ENCODE data around the gene OR10A3.

Gene OR10A3

DNA sequence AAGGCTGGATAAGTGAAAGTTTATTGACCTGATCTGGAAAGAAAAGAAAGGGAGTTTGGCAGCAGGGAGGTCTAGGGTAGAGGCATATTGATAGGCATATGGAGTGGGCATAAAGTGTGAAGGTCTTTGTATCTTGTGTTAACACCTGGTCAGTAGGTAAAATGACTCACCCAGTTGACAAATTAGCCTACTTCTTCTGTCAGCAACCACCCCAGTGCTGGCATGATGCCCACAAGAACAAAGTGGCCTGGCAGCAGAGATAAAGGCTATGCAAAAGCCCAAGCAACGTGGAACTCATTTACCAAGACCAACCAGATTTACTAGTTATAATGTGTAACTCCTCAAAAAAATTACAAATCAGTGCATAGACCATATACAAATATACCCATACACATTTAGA lies 4.9 kb downstream of the OR10A3 start:
- no peak for DNase-seq (ENCODE audit: low read depth in 2 of 2)

DNA sequence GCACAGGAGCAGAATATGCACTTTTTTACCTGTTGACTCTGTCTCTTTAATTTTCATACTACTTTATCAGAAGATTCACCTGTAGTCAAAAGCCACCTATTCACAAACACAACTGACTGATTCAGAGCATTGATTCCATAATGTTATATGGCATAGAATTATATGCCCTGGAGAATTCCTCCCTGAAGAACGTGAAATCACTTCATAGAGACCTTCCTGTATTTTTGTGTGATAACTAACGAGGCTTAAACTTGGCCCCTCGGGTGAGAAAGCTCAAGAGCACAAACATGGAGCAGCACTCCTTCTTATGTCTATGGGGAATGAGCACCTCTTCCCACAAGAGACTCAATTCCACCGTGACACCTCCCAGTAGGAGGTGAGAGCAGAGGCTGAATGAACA lies 10.3 kb downstream of the OR10A3 start, which contains the start of gene OR10A6:
OR10A6 (minus strand) TSS at position 101 of the 400 bp plus-strand sequence. CDS start 2,606 bp downstream, outside the sequence.
- no peak for DNase-seq (ENCODE audit: low read depth in 2 of 2)

DNA sequence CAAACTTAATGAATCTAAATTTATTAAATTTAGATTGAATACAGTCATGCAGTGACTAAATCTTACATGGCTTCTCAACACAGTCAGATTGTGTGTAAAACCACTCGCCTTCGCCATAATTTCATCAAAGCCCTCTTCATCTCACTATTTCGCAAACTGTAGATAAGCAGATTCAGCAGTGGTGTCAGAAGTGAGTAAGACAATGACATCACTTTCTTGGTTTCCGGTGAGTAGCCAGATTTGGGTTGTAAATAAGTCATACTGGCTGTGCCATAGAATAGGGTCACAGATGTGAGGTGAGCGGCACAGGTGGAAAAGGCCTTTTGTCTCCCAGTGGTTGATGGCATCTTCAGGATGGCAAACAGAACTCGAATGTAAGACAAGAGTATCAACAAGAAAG lies 13.9 kb downstream of the OR10A3 start:
- DNase-seq (ENCODE audit: low read depth in 2 of 2) = no peak

DNA sequence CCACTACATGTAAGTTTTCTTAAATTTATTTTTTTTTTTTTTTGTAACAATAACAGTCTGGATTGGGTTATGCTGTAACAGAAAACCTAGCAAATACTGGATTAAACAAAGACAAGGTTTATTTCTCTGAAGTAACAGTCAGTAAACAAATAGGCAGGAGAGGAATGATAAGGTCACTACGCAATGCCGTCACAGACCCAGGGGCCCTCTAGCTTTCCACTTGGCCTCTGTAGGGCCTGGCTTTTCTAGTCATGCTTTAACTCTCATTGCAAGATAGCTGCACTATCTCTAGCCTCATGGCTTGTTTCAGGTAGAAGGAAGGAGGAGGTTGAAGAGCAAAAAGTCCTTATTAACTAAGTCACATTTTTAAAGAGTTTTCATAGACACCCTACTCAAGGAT lies 17.0 kb downstream of the OR10A3 start:
- no peak for DNase-seq (ENCODE audit: low read depth in 2 of 2)

DNA sequence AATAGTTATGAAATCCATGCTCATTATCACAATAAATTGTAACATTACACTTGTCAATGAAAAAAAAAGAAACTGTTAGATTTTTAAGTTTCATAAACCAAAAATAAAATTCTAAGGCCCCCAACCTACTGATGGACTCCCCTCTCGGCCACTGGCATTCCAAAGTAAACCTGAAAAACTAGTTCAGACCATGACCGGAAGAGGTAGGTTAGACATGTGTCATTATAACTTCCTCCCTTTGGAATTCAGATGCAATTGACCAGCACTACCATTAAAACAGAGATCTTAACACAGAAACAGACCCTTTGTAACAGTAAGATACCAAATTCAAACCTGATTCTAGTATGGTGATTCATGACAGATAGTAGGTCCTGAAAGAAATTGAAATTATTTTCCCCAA lies 23.4 kb downstream of the OR10A3 start:
- DNase-seq (ENCODE audit: low read depth in 2 of 2) = no peak

DNA sequence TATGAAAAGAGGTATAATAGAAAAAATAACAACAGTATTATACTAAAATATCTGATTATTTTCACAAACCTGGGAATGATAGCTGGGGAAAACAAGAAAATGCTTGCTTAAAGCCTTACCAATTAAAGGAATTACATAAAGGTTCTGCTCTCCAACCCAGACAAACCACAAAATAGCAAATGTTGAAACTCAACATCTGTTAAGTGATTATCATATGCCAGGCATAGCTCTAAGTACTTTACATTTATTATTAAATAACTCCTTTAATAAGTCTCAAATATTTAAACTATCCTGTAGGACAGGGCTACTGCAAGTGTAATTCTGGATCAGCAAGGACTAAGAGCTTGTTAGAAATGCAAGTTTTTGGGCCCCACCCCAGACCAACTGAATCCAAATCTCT lies 30.5 kb downstream of the OR10A3 start:
- no peak for DNase-seq (ENCODE audit: low read depth in 2 of 2)

DNA sequence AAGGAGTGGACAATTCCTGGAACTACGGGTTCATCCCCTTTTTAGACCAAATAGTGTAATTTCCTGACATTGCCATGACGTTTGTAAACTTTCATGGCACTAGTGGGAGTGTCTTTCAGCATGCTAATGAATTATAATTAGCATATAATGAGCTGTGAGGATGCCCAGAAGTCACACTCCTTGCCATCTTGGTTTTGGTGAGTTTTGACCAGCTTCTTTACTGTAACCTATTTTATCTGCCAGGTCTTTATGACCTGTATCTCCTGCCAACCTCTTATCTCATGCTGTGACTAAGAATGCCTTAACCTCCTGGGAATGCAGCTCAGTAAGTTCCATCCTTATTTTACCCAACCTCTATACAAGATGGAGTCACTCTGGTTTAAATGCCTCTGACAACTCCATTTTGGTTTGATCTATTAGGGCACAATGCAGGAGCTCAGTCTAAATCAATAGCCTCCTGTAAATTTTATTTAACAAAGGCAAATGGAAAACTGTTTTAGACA lies 31.2 kb downstream of the OR10A3 start:
- DNase-seq (ENCODE audit: low read depth in 2 of 2) = no peak

DNA sequence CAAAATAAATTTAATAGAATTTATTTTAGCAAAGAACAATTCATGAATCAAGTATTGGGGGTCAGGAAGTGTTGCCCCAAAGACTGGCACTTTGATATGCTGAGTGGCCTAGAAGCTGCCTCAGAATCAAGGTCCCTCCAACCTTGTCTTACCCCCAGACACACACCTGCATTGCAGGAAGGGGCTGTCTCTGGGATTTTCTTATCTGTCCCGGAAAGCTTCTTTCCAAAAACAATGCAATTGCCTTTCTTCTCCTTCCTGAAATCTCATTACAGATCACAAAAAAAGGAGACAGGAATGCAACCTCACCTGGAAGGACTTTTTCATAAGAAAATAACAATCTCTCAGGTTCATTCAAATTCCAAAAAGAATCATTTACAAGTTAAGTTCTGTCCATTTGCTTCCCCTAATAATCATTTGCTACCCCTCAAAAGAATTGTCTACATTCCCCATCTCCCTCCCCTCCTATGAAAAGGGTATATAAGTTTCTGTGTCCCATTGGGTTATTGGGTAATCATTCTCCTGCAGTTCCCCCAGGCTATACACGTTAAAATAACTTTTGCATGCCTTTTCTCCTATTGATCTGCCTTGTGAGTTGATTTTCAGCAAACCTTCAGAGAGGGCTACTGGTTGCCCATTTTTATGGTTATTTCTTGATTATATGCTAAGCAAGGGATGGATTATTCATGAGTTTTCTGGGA lies 31.8 kb downstream of the OR10A3 start:
- DNase-seq (ENCODE audit: low read depth in 2 of 2) = no peak

DNA sequence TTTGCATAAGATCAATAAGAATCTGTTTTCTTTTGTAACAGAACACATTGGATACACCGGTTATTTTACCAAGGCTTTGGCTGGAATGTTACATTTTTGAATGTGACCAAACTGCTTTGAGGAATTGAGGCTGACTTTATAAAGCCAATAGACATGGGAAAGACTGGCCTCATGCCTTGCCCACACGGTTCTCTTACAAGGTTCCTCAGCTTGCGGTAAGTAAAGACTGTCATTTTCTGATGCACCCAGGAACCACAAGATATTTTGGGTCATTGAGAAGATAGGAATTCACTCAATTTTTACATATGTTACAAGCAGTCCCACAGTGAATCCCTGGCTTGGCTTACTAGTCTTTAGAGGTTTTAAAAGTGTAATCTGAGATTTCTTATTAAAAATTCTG lies 34.4 kb downstream of the OR10A3 start:
- DNase-seq (ENCODE audit: low read depth in 2 of 2) = no peak

DNA sequence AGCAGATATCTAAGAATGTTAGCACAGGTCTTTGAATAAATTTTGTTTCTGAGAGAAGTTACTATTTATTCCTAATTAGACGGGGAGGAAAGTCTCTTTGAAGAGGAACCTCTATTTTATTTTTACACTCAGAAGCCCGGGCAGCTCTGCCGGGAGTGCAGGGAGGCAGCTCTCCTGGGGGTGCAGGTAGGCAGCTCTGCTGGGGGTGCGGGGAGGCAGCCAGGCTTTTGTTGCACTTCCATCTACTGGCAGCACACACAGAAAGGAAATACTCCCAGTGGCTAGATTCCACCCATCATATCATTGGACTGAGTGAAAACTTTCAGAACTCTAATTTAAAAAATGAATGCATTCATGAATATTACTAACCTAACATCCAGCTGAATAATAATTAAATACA lies 35.0 kb downstream of the OR10A3 start:
- DNase-seq (ENCODE audit: low read depth in 2 of 2) = no peak

DNA sequence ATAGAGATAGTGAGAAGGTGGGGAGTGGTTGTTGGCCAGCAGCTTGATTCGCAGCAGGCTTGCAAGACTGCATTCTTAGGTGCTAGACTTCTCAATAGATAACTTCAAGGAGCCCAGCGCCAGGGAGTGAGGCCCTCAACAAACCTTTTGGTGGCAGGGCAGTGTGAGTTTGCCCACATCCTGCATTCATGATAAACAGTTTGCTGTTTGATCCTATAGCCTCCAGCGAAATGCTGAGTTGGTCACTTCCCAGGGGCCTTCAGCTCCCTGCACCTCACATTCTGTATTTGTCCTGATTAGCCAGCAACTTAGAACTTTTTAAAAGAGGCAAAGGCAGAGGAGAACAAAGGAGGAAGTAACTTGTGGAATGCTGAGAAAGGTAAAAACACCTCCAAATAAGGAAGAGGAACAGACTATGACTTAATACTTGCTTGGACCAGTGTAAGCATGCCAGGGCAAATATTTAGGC lies 35.5 kb downstream of the OR10A3 start:
- DNase-seq (ENCODE audit: low read depth in 2 of 2) = no peak

DNA sequence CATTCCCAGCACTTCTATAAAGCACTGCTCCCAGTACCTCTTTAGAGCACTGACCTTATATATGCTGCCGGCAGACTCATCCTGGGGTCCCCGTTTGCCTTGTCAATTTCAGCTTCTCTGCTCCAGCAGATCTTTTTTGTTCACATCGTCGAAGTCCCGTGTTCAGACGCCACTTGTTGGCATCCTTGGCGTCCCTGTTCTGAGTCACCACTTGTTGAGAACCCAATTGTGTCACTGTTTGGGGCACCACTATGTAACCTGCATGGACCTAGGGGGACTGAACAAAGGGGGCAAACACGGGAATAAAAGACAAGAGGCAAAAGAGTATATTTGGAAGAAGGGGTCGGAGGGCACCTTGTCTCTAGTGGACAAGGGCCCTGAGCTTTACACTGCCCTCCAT lies 36.0 kb downstream of the OR10A3 start:
- no peak for DNase-seq (ENCODE audit: low read depth in 2 of 2)

DNA sequence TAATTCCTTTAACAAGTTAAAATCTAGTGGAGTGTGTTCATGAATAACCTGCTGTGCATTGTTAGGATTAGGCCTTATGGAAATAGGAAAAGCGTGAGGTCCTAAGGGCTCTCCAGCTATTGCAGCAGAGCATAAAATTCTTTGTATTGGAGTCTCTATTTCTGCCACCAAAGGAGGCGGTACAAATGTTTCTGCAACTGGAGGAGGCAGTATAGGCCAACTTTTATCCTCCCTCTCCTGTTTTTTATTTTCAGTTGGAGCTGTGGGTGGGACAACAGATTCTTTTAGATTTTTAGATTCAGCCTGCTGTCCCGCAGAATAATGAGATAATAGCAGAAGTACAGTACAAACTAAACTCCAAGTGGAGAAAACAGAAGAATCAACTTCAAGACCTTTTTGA lies 36.6 kb downstream of the OR10A3 start:
- no peak for DNase-seq (ENCODE audit: low read depth in 2 of 2)

DNA sequence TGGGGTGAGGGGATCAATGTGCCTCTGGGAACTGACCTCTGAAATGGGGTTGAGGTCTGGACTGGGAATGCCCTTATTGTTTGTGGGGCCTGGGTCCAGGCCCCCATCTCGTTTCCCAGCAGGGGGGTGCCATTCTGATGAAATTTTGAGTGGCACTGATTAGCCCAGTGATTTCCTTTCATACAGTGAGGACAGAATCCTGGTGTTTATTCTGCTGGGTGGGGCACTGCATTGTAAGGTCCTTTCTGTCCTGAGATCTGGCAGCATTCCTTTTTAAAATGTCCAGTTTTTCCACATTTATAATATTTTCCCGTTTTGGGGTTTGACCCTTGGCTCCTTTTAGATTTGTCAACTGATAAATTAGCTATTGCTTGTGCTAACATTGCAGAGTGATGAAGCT lies 37.6 kb downstream of the OR10A3 start:
- DNase-seq (ENCODE audit: low read depth in 2 of 2) = no peak

DNA sequence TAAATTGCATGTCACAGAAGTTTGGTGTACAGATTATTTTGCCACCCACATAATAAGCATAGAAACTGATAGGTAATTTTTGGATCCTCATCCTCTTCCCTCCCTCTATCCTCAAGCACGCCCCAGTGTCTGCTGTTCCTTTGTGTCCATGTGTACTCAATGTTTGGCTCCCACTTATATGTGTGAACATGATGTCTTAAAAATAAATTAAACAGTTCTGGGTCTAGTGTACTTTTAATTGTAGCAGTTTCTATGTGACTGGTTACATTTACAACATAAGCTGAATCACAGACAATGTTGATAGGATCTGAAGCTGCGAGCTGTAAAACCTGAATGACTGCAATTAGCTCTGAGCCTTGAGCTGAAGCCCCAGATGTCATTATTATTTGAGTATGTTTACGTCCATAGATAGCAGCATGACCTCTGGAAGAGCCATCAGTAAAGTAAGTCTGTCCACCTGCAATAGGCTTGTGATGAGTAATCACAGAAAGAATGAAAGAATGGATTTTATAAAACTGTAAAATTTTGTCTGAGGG lies 40.1 kb downstream of the OR10A3 start:
- DNase-seq (ENCODE audit: low read depth in 2 of 2) = no peak

DNA sequence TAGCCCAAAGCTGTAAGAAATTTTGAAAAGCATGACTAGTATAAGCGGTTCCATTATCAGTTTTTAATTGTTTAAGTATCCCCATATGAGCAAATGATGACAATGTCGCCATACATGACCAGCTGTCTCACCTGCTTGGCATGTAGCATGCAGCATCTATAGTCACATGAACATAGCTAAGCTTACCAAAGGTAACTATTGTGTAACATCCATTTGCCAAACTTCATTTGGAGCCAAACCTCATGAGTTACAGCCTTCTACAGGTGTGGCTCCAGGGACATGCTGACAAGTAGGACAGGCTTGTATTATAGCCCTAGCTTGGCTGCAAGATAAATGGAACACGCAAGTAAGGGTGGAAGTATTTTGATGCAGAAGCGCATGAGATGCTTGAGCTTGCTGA lies 40.8 kb downstream of the OR10A3 start:
- DNase-seq (ENCODE audit: low read depth in 2 of 2) = no peak

DNA sequence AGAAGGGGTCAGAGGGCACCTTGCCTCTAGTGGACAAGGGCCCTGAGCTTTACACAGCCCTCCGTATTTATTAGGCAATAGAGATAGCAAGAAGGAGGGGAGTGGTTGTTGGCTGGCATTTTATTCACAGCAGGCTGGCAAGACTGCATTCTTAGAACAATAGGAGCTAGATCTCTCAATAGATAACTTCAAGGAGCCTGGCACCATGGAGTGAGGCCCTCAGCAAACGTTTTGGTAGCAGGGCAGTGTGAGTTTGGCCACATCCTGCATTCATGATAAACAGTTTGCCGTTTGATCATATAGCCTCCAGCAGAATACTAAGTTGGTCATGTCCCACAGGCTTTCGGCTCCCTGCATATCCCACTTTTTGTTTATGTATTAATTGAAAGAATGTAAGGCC lies 42.1 kb downstream of the OR10A3 start:
- no peak for DNase-seq (ENCODE audit: low read depth in 2 of 2)

DNA sequence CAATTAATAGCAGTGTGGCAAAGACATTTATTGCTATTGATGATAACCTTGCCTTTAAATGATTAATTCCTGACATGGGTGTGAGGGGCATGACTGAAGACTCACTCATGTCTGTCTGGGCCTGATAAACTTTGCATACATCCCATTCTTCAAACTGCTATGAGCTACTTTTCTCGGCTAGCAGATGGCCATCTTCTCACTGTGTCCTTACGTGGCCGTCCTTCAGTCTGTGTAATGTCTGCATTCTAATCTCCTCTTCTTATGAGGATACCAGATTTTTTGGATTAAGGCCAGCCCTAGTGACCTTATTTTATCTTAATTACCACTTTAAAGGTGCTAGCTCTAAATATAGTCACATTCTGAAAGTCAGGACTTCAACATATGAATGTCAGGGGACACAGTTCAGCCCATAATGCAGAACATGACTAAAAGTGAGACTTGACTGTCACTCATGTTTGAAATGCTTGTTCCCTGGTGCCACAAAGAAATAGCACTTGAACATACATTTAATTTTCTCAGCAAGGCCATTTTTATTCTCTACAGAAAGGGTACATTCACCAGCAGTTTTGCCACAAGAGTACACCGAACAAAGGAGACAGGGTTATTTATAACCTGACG lies 42.7 kb downstream of the OR10A3 start:
- no peak for DNase-seq (ENCODE audit: low read depth in 2 of 2)

DNA sequence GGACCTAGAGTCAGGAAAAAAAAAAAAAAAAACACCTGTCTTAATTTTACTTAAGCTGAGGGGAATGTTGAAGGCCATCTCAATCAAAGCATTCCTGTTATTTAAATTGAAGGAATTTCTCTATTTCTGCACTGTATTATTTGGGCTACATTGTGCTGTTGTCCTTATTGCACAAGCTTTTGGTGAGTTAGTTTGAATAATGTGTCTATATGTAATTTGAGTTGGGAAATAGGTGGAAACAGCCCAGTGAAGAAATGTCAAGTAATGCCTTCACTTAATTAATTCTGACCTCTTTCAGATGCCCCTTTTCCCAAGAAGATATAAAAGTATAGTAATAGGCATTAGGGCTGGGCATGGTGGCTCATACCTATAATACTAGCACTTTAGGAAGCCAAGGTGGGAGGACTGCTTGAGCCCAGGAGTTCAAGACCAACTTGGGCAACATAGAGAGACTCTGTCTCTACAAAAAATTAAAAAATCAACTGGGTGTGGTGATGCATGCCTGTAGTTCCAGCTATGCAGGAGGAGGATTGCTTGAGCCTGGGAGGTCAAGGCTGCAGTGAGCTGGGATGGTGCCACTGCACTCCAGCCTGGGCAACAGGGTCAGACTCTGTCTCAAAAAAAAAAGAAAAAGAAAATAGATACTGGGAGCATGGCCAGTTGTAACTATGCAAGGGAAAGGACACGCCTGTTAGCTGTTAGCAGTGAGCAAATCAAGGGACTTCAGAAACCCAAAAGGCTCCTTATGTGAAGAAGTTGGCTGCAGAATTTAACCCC lies 45.3 kb downstream of the OR10A3 start:
- no peak for DNase-seq (ENCODE audit: low read depth in 2 of 2)

DNA sequence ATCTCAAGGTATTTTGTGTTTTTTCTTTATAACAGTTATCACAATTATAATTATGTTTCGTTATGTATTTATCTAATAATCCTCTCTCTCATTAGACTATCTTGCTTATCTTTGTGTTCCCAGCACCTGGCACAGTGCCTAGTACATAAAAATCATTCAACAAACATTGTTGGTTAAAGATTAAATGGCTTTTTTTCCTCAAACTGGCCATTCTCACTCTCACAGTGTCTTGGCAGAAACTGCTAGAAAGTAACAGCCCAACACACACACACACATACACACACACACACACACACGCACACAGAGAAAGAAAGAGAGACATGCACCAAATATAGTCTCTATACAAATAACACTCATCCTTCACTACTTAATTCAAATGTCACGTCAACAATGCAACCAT lies 47.3 kb downstream of the OR10A3 start:
- DNase-seq (ENCODE audit: low read depth in 2 of 2) = no peak

DNA sequence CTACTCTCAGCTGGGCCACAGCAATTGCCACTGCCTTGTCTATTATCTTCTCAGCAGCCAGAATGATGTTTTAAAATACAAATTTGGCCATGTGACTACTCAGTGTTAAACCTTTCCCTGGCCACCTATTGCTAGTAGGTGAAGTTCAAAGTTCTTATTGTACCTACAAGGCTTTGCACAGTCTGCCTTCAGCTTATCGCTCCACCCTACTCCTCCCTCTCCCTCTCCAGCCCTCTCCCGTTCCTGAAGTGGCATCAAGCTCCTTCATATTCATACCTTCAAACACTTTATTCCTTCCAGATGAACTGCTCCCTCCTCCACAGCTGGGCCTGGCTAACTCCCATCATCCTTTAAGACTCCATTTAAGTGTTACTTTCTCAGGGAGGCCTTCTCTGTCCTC lies 47.7 kb downstream of the OR10A3 start:
- DNase-seq (ENCODE audit: low read depth in 2 of 2) = no peak

DNA sequence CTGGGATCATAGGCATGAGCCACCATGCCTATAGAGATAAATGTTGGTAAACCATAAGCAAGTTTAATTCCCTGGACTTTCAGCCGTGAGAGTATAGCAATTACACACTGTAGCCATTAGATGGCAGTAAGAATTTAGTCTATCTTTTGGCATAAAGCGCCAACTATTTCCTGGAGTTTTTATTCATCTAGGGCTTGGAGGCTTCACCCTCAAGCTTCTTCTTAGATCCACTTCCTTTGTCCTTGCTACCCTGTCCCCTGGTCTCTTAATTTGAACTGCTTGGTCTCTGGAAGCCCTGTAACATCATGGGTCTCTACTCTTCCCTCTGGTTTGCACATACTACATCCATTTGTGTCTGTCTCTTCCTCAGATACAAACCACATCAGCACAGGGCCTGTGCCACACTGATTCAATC lies 48.7 kb downstream of the OR10A3 start:
- no peak for DNase-seq (ENCODE audit: low read depth in 2 of 2)
